Erythroblast (primary cell): ENCODE results near the gene CNTNAP5.
A peak's percentile ranks its signal among the peaks of the same experiment; 100 is the strongest.

Source experiments
- DNase-seq, 2 experiments: peaks; one replicate each; lab custom pipeline; 2025; lab: John Stamatoyannopoulos, UW
- GATA1 ChIP-seq: IDR thresholded peaks from 2 replicates; pipeline ENCODE4 v1.6.1; 2011; ENCODE audit warnings: low read depth, mild to moderate bottlenecking, control low read depth, low read length, moderate library complexity
- POLR2A ChIP-seq: IDR thresholded peaks from 2 replicates; pipeline ENCODE4 v1.6.1; 2011; ENCODE audit warnings: mild to moderate bottlenecking, low read length

The CNTNAP5 gene

DNA sequence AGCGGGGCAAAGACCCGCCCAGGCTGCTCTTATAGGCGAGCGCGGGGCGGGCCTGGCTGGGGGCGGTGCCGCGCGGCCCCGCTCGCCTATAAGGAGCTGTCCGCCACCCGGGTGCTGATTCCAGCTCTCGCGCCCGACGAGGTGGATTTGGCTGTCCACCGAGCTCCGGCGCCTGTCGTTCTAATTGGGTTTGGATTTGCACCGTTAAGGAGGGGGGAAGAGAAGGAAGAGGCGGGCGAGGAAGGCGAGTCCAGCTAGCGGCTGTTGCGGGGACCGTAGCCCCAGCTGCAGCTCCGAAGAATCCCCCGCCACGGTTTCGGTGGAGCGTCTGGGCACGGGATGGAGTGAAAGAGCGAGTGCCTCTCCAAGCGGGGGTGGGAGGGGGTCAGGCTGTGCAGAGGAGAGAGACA lies at the start of gene CNTNAP5:
TSS of gene CNTNAP5 (plus strand) at position 117 of the 410 bp plus-strand sequence. CDS start 364 bp downstream, outside the sequence.
- DNase-seq: peak; percentile 58
- TF ChIP-seq GATA1: no peak
- TF ChIP-seq POLR2A: no peak

DNA sequence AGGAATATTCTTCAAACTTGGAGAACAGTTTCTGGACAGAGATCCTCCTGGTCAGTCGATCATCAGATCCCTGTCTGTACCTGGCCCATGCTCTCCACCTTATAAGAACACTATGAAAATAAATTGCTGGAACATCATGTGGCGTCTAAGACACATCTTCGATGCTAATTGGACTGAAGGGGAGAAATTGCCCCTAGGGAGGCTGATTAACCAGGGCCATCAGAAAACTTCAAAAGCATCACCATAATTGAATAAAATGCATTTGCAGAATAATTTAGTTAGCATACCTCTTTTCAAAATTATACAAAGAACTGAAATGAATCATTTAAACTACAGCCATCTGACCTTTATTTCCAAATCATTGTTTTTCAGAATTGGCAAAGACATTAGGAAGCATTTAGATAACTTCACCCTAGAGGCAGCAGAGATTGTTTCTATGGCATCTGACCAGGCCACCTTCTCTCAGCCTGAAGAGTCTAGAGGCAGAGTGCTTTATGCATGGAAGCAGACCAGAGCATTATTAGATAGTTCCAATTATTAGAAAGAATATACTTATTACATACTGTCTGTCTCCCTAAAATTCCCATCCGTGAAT lies 48.9 kb upstream of the CNTNAP5 start:
- no peak for DNase-seq
- TF ChIP-seq GATA1: no peak
- TF ChIP-seq POLR2A: no peak

DNA sequence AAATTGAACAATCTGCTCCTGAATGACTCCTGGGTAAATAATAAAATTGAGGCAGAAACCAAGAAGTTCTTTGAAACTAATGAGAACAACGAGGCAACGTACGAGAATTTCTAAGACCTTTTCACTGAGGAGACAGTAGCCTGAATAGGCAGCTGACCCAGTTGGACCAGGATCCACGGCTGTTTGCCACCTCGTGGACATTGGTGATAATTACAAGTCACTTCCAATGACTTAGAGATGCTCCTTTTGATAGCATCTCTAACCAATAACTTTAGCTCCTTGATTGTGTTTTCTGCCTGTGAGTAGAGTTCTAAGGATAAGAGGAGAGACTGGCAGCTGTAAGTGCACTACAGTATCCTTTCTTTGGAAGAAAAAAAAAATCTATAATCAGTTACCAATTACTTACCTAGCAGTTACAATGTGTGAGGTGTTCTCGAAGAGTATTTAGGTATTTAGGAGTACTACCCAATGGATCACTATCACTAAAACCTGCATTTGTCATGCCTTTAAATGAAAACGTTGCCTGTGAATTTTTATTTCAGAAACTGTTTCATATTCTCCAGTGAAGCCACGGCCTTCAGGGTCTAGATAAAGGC lies 31.3 kb upstream of the CNTNAP5 start:
- DNase-seq: peak; percentile 45 to 56
- no peak for TF ChIP-seq GATA1

DNA sequence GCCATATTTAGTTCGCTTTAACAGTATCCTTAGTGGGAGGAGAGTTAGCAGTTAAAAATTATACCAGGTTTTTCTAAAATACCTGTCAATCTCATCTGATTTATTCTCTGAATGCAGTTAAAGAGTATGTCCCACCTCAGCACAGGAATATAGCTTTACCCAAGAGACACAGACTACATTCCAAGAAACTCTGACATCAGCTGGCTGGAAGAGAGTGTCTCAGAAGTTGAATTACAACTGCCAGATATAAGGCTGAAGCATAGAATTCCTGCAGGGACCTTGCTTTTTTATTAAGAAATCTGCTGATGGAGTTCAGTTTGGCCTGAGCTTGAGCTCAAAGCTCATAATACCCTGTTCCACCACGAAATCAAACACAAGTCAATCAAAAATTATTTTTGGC lies 25.4 kb upstream of the CNTNAP5 start:
- TF ChIP-seq GATA1 (no peak), POLR2A (no peak)
- DNase-seq: no peak

DNA sequence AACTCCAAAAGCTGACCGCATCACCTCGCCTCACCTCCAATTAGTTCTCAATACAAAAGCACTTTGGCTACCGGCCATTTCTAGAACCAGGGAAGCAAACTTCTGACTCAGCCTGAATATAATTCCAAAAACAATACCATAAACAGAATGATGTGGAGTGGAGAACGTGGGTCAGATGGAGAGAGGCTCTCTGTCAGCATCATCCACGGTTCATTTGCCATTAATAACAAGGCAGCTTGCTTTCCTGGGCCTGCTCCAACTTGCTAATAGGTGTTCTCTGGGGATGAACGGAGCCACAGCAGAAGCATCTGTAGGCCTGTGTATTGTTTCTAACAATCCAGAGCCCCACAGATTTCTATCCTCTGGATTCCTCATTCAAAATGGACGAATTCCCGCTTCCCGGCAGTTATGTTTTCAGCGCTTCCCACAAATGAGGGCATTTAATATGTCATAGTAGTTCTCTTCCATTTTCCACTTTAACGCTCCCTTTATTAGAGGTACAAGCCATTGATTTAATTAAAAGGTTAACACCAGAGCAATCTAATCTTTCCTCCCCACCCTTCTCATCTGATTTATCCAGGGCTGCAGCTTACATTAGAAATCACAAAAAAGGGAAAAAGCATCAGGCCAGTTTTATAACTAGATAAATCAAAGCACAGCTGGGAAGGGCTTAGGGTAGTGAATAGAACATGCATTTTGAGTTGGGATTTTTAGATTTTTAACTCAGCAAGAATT lies 23.2 kb upstream of the CNTNAP5 start:
- no peak for TF ChIP-seq GATA1
- TF ChIP-seq POLR2A: no peak
- DNase-seq: no peak

DNA sequence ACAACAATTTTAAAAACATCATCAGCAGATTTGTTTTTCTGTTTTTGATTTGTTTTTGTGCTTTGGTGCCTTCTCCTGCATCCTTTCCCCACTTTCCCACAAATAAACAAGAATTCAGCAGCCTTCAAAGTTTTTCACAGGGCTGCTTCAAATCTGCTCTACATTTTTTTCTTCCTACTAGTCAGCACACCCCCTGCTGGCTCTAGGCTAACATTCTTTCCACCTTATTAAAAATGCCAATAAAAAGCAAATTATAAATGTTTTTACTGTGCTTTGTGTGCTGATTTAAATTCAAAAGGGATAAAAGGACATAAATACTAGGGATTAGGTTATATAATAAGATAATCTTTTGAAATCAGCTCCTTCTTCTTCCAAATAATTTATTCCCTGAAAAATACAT lies 6.2 kb upstream of the CNTNAP5 start:
- TF ChIP-seq POLR2A (no peak), GATA1 (no peak)
- no peak for DNase-seq

DNA sequence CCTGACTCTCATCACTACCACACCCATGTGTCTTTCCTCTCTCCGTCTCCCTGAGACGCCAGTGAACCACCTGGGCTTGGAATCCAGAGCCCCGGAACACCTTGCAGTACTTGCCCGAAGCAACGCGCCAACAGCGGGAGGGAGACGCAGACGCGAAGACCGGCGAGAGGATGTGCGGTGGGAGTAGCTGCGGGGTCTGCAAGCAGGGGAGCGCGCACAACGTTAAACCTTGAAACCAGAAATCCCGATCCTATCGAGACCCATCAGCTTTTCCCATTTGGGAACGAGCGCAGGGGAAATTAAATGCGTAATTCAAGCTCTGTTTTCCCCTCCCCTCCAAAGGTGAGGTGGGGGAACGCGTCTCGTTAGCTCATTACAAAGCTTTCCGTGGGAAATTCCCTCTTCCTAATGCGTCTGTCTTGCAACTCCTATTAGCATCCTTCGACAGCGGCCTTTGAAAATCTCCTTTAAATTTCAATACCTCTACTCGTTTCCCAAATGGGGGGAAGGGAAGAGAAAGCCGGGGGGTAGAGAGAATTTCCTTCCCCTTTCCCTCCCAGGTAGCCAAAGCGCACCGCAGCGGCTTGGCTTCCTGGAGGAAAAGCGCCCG lies 421 bp upstream of the CNTNAP5 start:
- no peak for DNase-seq
- TF ChIP-seq GATA1: no peak
- TF ChIP-seq POLR2A: no peak

DNA sequence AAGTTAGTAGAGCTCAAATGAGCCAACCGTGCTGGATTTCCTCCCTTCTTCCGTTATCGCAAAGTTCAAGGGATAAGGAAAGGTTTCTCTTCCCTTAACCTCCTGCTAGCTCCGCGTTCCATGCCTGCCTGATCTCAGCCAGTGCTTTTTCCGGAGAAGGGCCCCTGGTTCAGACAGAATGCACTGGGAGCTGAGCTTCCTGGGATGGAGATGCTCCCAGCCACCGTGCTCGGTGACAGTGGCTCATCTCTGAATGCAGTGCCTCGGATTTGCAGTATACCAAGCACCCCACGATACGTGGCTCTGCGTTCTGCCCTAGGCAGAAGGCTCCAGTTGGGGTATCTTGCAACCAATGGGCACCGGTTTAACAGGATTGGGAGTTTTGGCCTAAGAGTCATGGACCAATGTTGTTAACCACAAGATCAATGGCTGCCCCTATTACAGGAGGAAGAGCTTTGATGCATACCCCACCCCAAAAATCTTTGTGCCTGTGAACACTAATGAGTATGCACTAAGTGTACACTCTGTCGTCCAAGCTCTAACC lies 876 bp downstream of the CNTNAP5 start:
- TF ChIP-seq POLR2A (no peak), GATA1 (no peak)
- no peak for DNase-seq

DNA sequence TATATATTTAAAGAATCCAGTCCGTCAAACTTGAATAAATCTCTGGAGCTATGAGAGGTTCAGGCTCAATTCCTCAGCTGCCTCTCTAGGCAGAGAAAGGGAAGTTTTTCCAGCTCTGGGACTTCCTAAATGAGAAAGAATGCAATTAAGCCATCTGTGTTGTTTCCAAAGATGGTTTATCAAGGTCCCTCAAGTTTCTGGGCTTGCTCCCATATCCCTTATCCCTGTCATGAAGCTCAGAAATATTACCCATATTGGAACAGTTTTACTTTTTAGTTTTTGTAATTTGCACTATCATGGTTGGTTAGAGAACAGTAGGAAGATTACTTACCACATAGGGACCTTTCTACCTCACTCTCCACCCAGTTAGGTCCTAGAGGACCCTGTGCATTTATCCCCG lies 1.4 kb downstream of the CNTNAP5 start:
- no peak for TF ChIP-seq GATA1
- no peak for TF ChIP-seq POLR2A
- no peak for DNase-seq

DNA sequence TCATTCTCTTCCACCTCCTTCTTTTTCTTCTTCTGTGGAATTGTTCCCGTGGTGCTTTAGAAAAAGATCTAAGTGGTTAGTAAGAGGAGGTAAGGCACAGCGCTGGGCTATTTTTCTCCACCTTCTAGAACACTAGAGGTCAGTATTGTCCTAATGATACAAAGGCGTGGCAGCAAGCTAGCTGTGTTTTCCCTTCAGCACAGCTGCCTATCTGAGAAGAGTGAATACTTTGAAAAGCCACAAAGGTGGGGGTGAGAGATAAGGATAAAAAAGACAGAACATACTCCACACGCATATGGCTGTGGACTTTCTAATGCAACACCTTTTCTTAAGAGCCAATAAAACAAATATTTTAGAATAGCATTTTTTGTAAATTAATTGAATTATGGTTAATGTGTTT lies 2.1 kb downstream of the CNTNAP5 start:
- TF ChIP-seq GATA1: no peak
- TF ChIP-seq POLR2A: no peak
- peak; percentile 68 to 86 for DNase-seq

DNA sequence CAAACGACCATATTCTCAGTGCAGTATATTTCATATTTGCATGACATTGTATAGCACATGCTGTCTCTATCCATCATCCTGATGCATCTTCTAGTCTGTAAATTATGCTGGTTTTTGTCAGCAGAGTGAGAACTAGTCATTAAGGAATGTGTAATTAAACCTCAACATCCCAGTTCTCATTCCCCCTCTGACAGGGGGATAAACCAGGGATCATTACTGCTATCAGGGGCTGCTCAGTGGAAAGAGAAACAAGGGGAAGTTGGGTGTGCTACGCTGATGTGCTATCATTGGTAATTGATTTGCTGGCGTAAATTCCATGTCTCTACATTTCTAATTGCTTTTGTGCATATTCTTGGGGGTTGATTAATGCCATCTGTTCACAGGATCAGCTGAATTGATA lies 7.7 kb downstream of the CNTNAP5 start:
- TF ChIP-seq POLR2A (no peak), GATA1 (no peak)
- DNase-seq: no peak

DNA sequence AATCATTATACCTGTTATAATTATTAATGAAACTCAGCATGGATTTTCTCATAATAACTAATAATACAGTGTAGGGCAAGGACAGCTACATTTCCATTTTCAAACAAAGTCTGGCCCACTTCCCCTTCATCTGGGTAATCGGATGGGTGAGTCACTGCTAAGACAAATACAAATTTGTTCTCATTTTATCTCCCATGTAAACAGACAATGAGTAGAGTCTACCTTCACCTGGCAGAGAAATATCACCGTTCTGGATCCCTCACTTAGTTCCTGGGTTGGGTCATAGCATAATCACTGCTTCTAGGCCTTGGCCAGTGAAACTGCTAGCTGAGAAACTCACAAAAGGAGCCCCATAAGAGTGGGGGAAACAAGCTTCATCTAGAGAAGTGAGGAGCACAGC lies 9.2 kb downstream of the CNTNAP5 start:
- no peak for DNase-seq
- TF ChIP-seq GATA1 (no peak), POLR2A (no peak)

DNA sequence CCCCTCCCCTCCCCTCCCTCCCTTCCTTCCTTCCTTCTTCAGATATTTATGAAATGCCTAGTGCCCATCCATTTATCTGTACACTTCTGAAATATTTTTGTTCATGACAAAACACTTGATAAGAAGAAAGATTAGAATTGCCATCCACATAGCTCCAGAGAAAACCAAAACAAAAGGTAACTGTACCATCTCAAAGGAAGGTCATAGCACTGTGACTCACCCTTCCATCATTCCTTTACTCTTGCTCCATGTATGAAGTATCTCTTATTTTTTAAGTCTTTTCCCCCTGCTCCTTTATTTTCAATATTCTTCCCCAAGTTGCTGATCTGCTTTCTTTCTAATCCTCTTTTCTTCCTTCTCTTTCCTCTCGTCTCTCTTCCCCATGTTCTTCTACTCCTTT lies 9.9 kb downstream of the CNTNAP5 start:
- DNase-seq: no peak
- TF ChIP-seq GATA1 (no peak), POLR2A (no peak)

DNA sequence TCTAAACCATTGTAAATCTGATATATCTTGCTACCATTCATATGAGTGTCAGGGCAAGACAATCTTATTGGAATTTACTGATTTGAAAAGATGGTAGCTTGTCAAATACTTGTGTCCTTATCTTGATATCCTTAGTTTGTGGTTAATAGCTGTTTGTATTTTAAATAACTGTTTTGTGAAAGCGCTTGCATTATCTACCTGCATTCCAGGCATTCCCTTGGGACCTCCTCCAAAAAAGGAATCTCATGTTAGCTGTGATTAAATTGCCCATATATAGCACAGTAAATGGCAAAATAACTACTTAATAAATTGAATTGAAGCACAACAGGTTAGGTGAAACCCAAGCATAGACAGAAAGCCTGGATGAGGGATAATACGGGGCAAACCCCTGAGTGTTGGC lies 13.9 kb downstream of the CNTNAP5 start:
- no peak for TF ChIP-seq GATA1
- DNase-seq: no peak
